ENCODE measurements around the gene STAB2.

Gene STAB2

DNA sequence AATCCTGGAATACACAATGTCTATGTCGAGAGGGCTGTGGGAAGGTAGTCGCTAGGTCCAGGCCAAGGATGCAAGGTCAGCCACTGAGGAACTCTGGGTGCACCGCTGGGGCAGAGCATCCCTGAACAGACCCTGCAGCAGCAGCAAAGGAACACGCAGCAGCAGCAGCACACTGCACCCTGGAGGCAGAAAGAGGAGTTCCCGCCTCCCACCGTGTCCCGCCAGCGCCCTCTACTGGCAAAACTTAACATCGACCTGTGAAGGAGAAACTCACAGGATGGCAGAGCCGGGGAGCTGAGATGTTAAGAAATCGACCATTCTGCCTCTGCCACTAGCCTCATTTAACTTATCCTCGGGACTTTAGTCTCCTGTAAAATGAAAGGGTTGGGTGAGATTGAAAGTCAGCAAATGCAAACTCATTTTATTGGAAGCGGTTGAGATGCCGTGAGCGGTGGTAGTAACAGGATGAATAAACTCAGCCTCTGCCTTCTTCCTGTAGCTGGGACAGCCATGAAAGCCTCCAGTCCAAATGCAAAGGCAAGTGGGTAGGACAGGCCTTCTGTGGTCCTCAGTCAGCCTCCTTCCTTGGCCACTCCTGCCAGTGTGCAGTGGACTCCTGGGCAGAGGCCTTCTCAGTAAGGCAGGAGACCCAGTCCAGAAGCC, 45.6 kb downstream of the STAB2 start:
- Histone ChIP-seq H3K27ac (no peak overlapping the region), H3K9ac (ENCODE audit: insufficient read length) (no peak overlapping the region), H3K4me3 (no peak overlapping the region), H3K9me3 (ENCODE audit: low read depth, low read length) (no peaks in the 10 kb centered on the region), H3K36me3 (ENCODE audit: insufficient read depth, low read length) (no peaks in the 10 kb centered on the region)
- peak; percentile 30 for DNase-seq (ENCODE audit: low read depth, low spot score)
- TF ChIP-seq FOXP2 (optimal IDR thresholded peaks at IDR 0.05; ENCODE audit: control extremely low read depth, extremely low read length, insufficient read depth) = no peak
- TF ChIP-seq POLR2AphosphoS5 (IDR thresholded peaks at IDR 0.05; ENCODE audit: borderline replicate concordance, low read depth, low read length) = no peak

DNA sequence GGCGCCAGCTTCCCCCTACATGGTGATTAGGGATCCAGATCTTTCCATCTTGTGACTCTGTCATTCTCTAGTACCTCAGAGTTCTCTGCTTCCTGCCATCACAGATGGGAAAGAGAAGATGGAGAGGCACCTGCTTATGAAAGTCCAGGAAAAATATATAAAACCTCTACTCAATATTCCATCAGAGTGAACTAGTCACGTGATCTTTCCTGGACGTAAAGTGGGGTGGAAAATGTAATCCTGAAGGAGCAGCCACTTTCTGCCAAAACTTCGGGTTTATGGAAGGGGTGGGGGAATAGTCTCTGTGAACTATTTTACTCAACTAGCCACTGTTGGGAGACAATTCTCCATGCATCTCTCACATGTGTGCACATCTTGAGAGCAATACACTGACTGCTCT, 47.7 kb downstream of the STAB2 start:
- DNase-seq (ENCODE audit: low read depth, low spot score) = no peak
- H3K27ac ChIP-seq = no peak overlapping the region
- H3K9me3 ChIP-seq (ENCODE audit: low read depth, low read length) = no peaks in the 10 kb centered on the region
- H3K36me3 ChIP-seq (ENCODE audit: insufficient read depth, low read length) = no peaks in the 10 kb centered on the region
- no peak overlapping the region for H3K9ac ChIP-seq (ENCODE audit: insufficient read length)
- TF ChIP-seq EZH2 (IDR thresholded peaks at IDR 0.05) = no peak
- no peak for TF ChIP-seq POLR2AphosphoS5 (IDR thresholded peaks at IDR 0.05; ENCODE audit: borderline replicate concordance, low read depth, low read length)
- TF ChIP-seq FOXP2 (optimal IDR thresholded peaks at IDR 0.05; ENCODE audit: control extremely low read depth, extremely low read length, insufficient read depth) = no peak
- H3K4me3 ChIP-seq = no peak overlapping the region

GRCh38 chr12:103635419-103635818, 48.3 kb downstream of the STAB2 start:
- Histone ChIP-seq H3K4me3 (no peak overlapping the region), H3K36me3 (ENCODE audit: insufficient read depth, low read length) (no peaks in the 10 kb centered on the region), H3K9me3 (ENCODE audit: low read depth, low read length) (no peaks in the 10 kb centered on the region), H3K27ac (no peak overlapping the region), H3K9ac (ENCODE audit: insufficient read length) (no peak overlapping the region)
- DNase-seq (ENCODE audit: low read depth, low spot score) = no peak
- TF ChIP-seq POLR2AphosphoS5 (IDR thresholded peaks at IDR 0.05; ENCODE audit: borderline replicate concordance, low read depth, low read length) (no peak), EZH2 (IDR thresholded peaks at IDR 0.05) (no peak), FOXP2 (optimal IDR thresholded peaks at IDR 0.05; ENCODE audit: control extremely low read depth, extremely low read length, insufficient read depth) (no peak)

- DNase-seq (ENCODE audit: low read depth, low spot score) = no peak
- TF ChIP-seq FOXP2 (optimal IDR thresholded peaks at IDR 0.05; ENCODE audit: control extremely low read depth, extremely low read length, insufficient read depth) = no peak
- no peak for TF ChIP-seq POLR2AphosphoS5 (IDR thresholded peaks at IDR 0.05; ENCODE audit: borderline replicate concordance, low read depth, low read length)
- Histone ChIP-seq H3K9ac (ENCODE audit: insufficient read length) (no peak overlapping the region), H3K9me3 (ENCODE audit: low read depth, low read length) (no peaks in the 10 kb centered on the region), H3K27ac (no peak overlapping the region), H3K4me3 (no peak overlapping the region), H3K36me3 (ENCODE audit: insufficient read depth, low read length) (no peaks in the 10 kb centered on the region)
Observed at GRCh38 chr12:103637021-103637420, 49.9 kb downstream of the STAB2 start.

DNA sequence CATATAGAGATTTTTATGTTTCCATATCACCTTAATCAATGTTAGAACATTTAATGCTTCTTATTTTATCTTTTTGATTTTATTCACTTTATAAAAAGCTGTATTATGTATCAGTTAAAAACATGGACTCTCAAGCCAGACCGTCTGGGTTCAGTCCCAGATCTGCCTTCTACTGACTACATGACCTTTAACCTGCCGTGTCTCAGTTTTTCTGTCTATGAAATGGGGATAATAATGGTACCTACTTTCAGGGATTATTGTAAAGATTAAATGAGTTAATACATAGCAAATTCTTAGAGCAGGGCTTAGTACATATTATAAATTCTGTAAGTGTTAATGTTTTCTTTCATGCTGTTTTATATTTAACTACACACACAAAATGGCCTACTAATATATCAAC, 50.4 kb downstream of the STAB2 start:
- H3K27ac ChIP-seq = no peak overlapping the region
- no peak overlapping the region for H3K9ac ChIP-seq (ENCODE audit: insufficient read length)
- H3K9me3 ChIP-seq (ENCODE audit: low read depth, low read length) = no peaks in the 10 kb centered on the region
- no peak overlapping the region for H3K4me3 ChIP-seq
- DNase-seq (ENCODE audit: low read depth, low spot score) = no peak
- TF ChIP-seq POLR2AphosphoS5 (IDR thresholded peaks at IDR 0.05; ENCODE audit: borderline replicate concordance, low read depth, low read length) (no peak), FOXP2 (optimal IDR thresholded peaks at IDR 0.05; ENCODE audit: control extremely low read depth, extremely low read length, insufficient read depth) (no peak), EZH2 (IDR thresholded peaks at IDR 0.05) (no peak)
- no peaks in the 10 kb centered on the region for H3K36me3 ChIP-seq (ENCODE audit: insufficient read depth, low read length)

DNA sequence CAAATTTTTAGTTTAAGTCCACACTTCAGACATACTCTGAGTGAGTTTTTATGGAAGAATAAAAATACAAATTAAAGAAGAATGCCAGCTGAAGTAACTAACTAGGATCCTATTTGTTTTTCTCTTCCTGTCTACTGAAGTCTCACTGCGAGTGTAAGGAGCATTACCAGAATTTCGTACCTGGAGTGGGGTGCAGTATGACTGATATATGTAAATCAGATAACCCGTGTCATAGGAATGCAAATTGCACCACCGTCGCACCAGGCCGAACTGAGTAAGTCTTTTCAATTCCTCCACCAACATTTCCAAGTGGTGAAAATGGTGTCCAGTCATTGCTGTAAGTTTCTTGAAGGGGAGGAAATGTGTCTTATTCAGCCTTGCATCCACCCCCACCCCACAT, 52.9 kb downstream of the STAB2 start:
- Histone ChIP-seq H3K9ac (ENCODE audit: insufficient read length) (no peak overlapping the region), H3K36me3 (ENCODE audit: insufficient read depth, low read length) (no peaks in the 10 kb centered on the region), H3K27ac (no peak overlapping the region), H3K9me3 (ENCODE audit: low read depth, low read length) (no peaks in the 10 kb centered on the region), H3K4me3 (no peak overlapping the region)
- no peak for DNase-seq (ENCODE audit: low read depth, low spot score)
- no peak for TF ChIP-seq EZH2 (IDR thresholded peaks at IDR 0.05)
- no peak for TF ChIP-seq POLR2AphosphoS5 (IDR thresholded peaks at IDR 0.05; ENCODE audit: borderline replicate concordance, low read depth, low read length)

DNA sequence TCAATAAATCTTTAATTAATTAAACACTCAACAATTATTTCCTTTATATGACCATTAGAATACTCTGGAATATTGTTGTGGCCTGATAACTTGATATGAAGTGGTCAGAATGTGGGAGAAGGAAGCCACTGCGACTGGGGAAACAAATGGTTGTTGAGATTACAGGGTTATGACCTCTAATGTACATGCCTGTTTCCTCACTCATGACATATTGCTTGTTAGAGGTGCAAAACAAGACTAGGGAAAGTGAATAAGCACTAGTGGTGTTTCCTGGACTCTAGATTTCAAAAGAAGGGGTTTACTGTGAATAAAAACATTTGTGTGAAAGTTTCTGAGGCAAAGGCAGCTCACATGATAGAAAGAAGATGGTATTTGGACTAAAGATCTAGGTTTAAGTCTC, 53.3 kb downstream of the STAB2 start:
- Histone ChIP-seq H3K4me3 (no peak overlapping the region), H3K27ac (no peak overlapping the region), H3K36me3 (ENCODE audit: insufficient read depth, low read length) (no peaks in the 10 kb centered on the region), H3K9me3 (ENCODE audit: low read depth, low read length) (no peaks in the 10 kb centered on the region), H3K9ac (ENCODE audit: insufficient read length) (no peak overlapping the region)
- no peak for TF ChIP-seq EZH2 (IDR thresholded peaks at IDR 0.05)
- TF ChIP-seq FOXP2 (optimal IDR thresholded peaks at IDR 0.05; ENCODE audit: control extremely low read depth, extremely low read length, insufficient read depth) = no peak
- no peak for TF ChIP-seq POLR2AphosphoS5 (IDR thresholded peaks at IDR 0.05; ENCODE audit: borderline replicate concordance, low read depth, low read length)
- DNase-seq (ENCODE audit: low read depth, low spot score) = no peak

DNA sequence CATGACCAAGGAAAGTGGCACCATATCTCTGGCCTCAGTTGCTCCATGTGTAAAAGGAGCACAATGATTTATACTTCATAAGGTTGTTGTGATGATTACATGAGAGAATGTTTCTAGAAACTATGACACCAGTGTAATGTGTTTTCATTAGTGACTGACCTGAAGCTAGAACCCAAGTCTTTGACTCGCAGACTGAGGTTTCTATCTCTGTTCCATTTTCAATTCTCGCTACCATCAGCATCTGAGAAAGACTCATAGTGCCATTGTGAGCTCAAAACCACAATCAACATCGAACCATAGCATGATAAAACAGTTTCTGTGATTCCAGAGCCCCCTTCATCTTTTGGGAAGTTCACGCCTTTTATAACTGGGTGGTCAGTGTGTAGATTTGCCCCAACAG, 53.8 kb downstream of the STAB2 start:
- no peak for DNase-seq (ENCODE audit: low read depth, low spot score)
- no peak overlapping the region for H3K4me3 ChIP-seq
- H3K9me3 ChIP-seq (ENCODE audit: low read depth, low read length) = no peaks in the 10 kb centered on the region
- no peak overlapping the region for H3K27ac ChIP-seq
- TF ChIP-seq EZH2 (IDR thresholded peaks at IDR 0.05) (no peak), POLR2AphosphoS5 (IDR thresholded peaks at IDR 0.05; ENCODE audit: borderline replicate concordance, low read depth, low read length) (no peak), FOXP2 (optimal IDR thresholded peaks at IDR 0.05; ENCODE audit: control extremely low read depth, extremely low read length, insufficient read depth) (no peak)
- no peaks in the 10 kb centered on the region for H3K36me3 ChIP-seq (ENCODE audit: insufficient read depth, low read length)
- no peak overlapping the region for H3K9ac ChIP-seq (ENCODE audit: insufficient read length)

GRCh38 chr12:103642240-103642864, 55.3 kb downstream of the STAB2 start:
- Histone ChIP-seq H3K9ac (ENCODE audit: insufficient read length) (no peak overlapping the region), H3K36me3 (ENCODE audit: insufficient read depth, low read length) (no peaks in the 10 kb centered on the region), H3K4me3 (no peak overlapping the region), H3K9me3 (ENCODE audit: low read depth, low read length) (no peaks in the 10 kb centered on the region), H3K27ac (no peak overlapping the region)
- TF ChIP-seq FOXP2 (optimal IDR thresholded peaks at IDR 0.05; ENCODE audit: control extremely low read depth, extremely low read length, insufficient read depth) = no peak
- DNase-seq (ENCODE audit: low read depth, low spot score) = no peak
